HEK293 (cell line): ENCODE measurements around the gene PLAAT4.

Source experiments
- CTCF ChIA-PET: fragments of 350-600 bp; formaldehyde crosslinking; extraction: SDS; loops from one replicate; lab custom pipeline; 2021; ENCODE audit warnings: antibody characterized with exemption; lab: Yijun Ruan, JAX
- POLR2A ChIA-PET: fragments of 300-600 bp; formaldehyde crosslinking; extraction: SDS; loops from one replicate; lab custom pipeline; 2020; ENCODE audit warnings: antibody characterized with exemption, inconsistent platforms; lab: Yijun Ruan, JAX
- H3K27ac ChIP-seq: fragments of 200-500 bp; sonication (Bioruptor generic); 2 replicates; pipeline ENCODE4 v1.5.1; 2014; ENCODE audit warnings: low read depth, low read length, control low read depth, inconsistent platforms; ENCODE audit errors: extremely low read depth
- H3K36me3 ChIP-seq, 2 experiments: fragments of 200-500 bp in 1 of 2; sonication (Bioruptor generic) in 1 of 2; 1 replicate in 1 of 2; 2 replicates in 1 of 2; pipeline ENCODE4 v1.5.1; 2014 to 2017; ENCODE audit warnings: inconsistent platforms in 2 of 2, low read length in 2 of 2; ENCODE audit not compliant: control insufficient read depth in 2 of 2, insufficient read depth in 1 of 2
- H3K4me1 ChIP-seq: fragments of 200-500 bp; sonication (Bioruptor generic); 2 replicates; pipeline ENCODE4 v1.5.1; 2014; ENCODE audit warnings: mild to moderate bottlenecking, low read length, inconsistent platforms; ENCODE audit not compliant: control insufficient read depth, insufficient read depth
- H3K4me3 ChIP-seq: 2 replicates; pipeline ENCODE4 v1.5.1; 2011; ENCODE audit warnings: low read depth, mild to moderate bottlenecking, control low read depth, low read length, moderate library complexity
- H3K9me3 ChIP-seq: fragments of 200-500 bp; sonication (Bioruptor generic); 2 replicates; pipeline ENCODE4 v1.5.1; 2014; ENCODE audit warnings: low read depth, low read length, inconsistent platforms; ENCODE audit not compliant: control insufficient read depth, insufficient read depth
- ELK4 ChIP-seq: IDR thresholded peaks from 2 replicates; pipeline ENCODE4 v1.6.1; 2011; ENCODE audit warnings: mild to moderate bottlenecking, low read depth, low read length, borderline replicate concordance
- KLF1 ChIP-seq: fragments of 450-650 bp; formaldehyde crosslinking; IDR thresholded peaks from 2 replicates; pipeline ENCODE4 v1.5.1; 2016; ENCODE audit warnings: missing biosample characterization, missing genetic modification characterization
- KLF9 ChIP-seq: fragments of 450-650 bp; formaldehyde crosslinking; IDR thresholded peaks from 2 replicates; pipeline ENCODE4 v1.5.1; 2016; ENCODE audit warnings: missing biosample characterization, missing genetic modification characterization, low read depth
- OSR2 ChIP-seq: fragments of 450-650 bp; formaldehyde crosslinking; IDR thresholded peaks from 2 replicates; pipeline ENCODE4 v1.5.1; 2016; ENCODE audit warnings: missing biosample characterization, missing genetic modification characterization
- PATZ1 ChIP-seq: fragments of 450-650 bp; formaldehyde crosslinking; IDR thresholded peaks from 2 replicates; pipeline ENCODE4 v1.5.1; 2016; ENCODE audit warnings: missing biosample characterization, missing genetic modification characterization
- PRDM4 ChIP-seq: fragments of 450-650 bp; formaldehyde crosslinking; IDR thresholded peaks from 2 replicates; pipeline ENCODE4 v1.5.1; 2017; ENCODE audit warnings: missing biosample characterization, missing genetic modification characterization
- SCRT2 ChIP-seq: fragments of 450-650 bp; formaldehyde crosslinking; IDR thresholded peaks from 2 replicates; pipeline ENCODE4 v1.5.1; 2016; ENCODE audit warnings: missing biosample characterization, missing genetic modification characterization
- TRIM28 ChIP-seq: IDR thresholded peaks from 2 replicates; pipeline ENCODE4 v1.6.1; 2011; ENCODE audit warnings: low read length, control low read depth, borderline replicate concordance
- ZBTB44 ChIP-seq: fragments of 450-650 bp; IDR thresholded peaks from 2 replicates; pipeline ENCODE4 v1.5.1; 2018; ENCODE audit warnings: missing biosample characterization, mild to moderate bottlenecking, missing genetic modification characterization
- ZEB2 ChIP-seq: fragments of 450-650 bp; formaldehyde crosslinking; IDR thresholded peaks from 2 replicates; pipeline ENCODE4 v1.5.1; 2016; ENCODE audit warnings: missing biosample characterization, missing genetic modification characterization
- ZNF37A ChIP-seq: fragments of 450-650 bp; IDR thresholded peaks from 2 replicates; pipeline ENCODE4 v1.5.1; 2018; ENCODE audit warnings: missing biosample characterization, missing genetic modification characterization
- ZNF398 ChIP-seq: fragments of 450-650 bp; formaldehyde crosslinking; IDR thresholded peaks from 2 replicates; pipeline ENCODE4 v1.5.1; 2017; ENCODE audit warnings: missing biosample characterization, missing genetic modification characterization
- ZNF426 ChIP-seq: fragments of 450-650 bp; formaldehyde crosslinking; IDR thresholded peaks from 2 replicates; pipeline ENCODE4 v1.5.1; 2017; ENCODE audit warnings: missing biosample characterization, missing genetic modification characterization, mild to moderate bottlenecking, inconsistent platforms, moderate library complexity
- ZNF560 ChIP-seq: fragments of 450-650 bp; formaldehyde crosslinking; IDR thresholded peaks from 2 replicates; pipeline ENCODE4 v1.5.1; 2017; ENCODE audit warnings: missing biosample characterization, missing genetic modification characterization, borderline replicate concordance
- ZNF623 ChIP-seq: fragments of 450-650 bp; formaldehyde crosslinking; IDR thresholded peaks from 2 replicates; pipeline ENCODE4 v1.5.1; 2016; ENCODE audit warnings: missing biosample characterization, missing genetic modification characterization
- ZNF645 ChIP-seq: fragments of 450-650 bp; formaldehyde crosslinking; IDR thresholded peaks from 2 replicates; pipeline ENCODE4; 2016; ENCODE audit warnings: missing biosample characterization, missing genetic modification characterization
- ZNF776 ChIP-seq: fragments of 450-650 bp; formaldehyde crosslinking; IDR thresholded peaks from 2 replicates; pipeline ENCODE4 v1.5.0; 2017; ENCODE audit warnings: missing biosample characterization, missing genetic modification characterization, borderline replicate concordance

The PLAAT4 gene

GRCh38 chr11:63586451-63587166 lies 50.0 kb downstream of the PLAAT4 start:
- peaks cover 0 to 32% of the 10 kb centered on the region in 2 experiments; a peak in 1 of 3 replicates for H3K36me3 ChIP-seq
- no peak overlapping the region for H3K27ac ChIP-seq
- no peak for TF ChIP-seq ZNF398 (tag by site-specific recombination)
- no peak for TF ChIP-seq ZNF776
- no peak for TF ChIP-seq ZNF560 (tag by site-specific recombination)
- no peak for TF ChIP-seq ZNF623 (tag by site-specific recombination)
- TF ChIP-seq ELK4, result no peak
- TF ChIP-seq ZNF645, result no peak
- TF ChIP-seq KLF9 (tag by site-specific recombination), result no peak
- no peak for TF ChIP-seq PRDM4 (tag by site-specific recombination)
- no peak for TF ChIP-seq PATZ1
- no peak for TF ChIP-seq TRIM28
- TF ChIP-seq KLF1 (tag by site-specific recombination), result no peak
- no peak for TF ChIP-seq SCRT2
- no peak for TF ChIP-seq ZEB2 (tag by site-specific recombination)
- TF ChIP-seq OSR2 (tag by site-specific recombination), result no peak
- no peak for TF ChIP-seq ZNF37A (tag by site-specific recombination)
- no peak for TF ChIP-seq ZBTB44 (tag by site-specific recombination)
- TF ChIP-seq ZNF426 (tag by site-specific recombination), result no peak
- no peaks in the 10 kb centered on the region for H3K4me1 ChIP-seq
- CTCF ChIA-PET, result no interaction called here
- H3K9me3 ChIP-seq, result no peaks in the 10 kb centered on the region
- no peak overlapping the region for H3K4me3 ChIP-seq
- POLR2A ChIA-PET, result no interaction called here
